ENCODE measurements around the gene RPS25.

The RPS25 gene

GRCh38 chr11:119049081-119049480 lies 30.9 kb upstream of the RPS25 start:
- in situ Hi-C loops (cut with MboI; ENCODE audit: low pct_unique_long_range_greater_than_20kb, low sequenced_read_pairs, unreplicated experiment): no loop called here
- no peak for TF ChIP-seq CTCF (IDR thresholded peaks at IDR 0.05; ENCODE audit: extremely low read depth, insufficient read depth, missing control alignments)
- no peak for DNase-seq (ENCODE audit: low spot score)

GRCh38 chr11:119048644-119049043 lies 30.5 kb upstream of the RPS25 start:
- TF ChIP-seq CTCF (IDR thresholded peaks at IDR 0.05; ENCODE audit: extremely low read depth, insufficient read depth, missing control alignments): no peak
- DNase-seq (ENCODE audit: low spot score): no peak
- in situ Hi-C loops (cut with MboI; ENCODE audit: low pct_unique_long_range_greater_than_20kb, low sequenced_read_pairs, unreplicated experiment): no loop called here

GRCh38 chr11:119047205-119047604 lies 29.1 kb upstream of the RPS25 start:
- DNase-seq (ENCODE audit: low spot score): no peak
- in situ Hi-C loops (cut with MboI; ENCODE audit: low pct_unique_long_range_greater_than_20kb, low sequenced_read_pairs, unreplicated experiment): no loop called here
- no peak for TF ChIP-seq CTCF (IDR thresholded peaks at IDR 0.05; ENCODE audit: extremely low read depth, insufficient read depth, missing control alignments)

GRCh38 chr11:119046489-119046888 lies 28.3 kb upstream of the RPS25 start:
- DNase-seq (ENCODE audit: low spot score): no peak
- in situ Hi-C loops (cut with MboI; ENCODE audit: low pct_unique_long_range_greater_than_20kb, low sequenced_read_pairs, unreplicated experiment): no loop called here
- no peak for TF ChIP-seq CTCF (IDR thresholded peaks at IDR 0.05; ENCODE audit: extremely low read depth, insufficient read depth, missing control alignments)

GRCh38 chr11:119044708-119045107 lies 26.6 kb upstream of the RPS25 start:
- in situ Hi-C loops (cut with MboI; ENCODE audit: low pct_unique_long_range_greater_than_20kb, low sequenced_read_pairs, unreplicated experiment): no loop called here
- TF ChIP-seq CTCF (IDR thresholded peaks at IDR 0.05; ENCODE audit: extremely low read depth, insufficient read depth, missing control alignments): no peak
- DNase-seq (ENCODE audit: low spot score): no peak

GRCh38 chr11:119042927-119043326 lies 24.8 kb upstream of the RPS25 start:
- TF ChIP-seq CTCF (IDR thresholded peaks at IDR 0.05; ENCODE audit: extremely low read depth, insufficient read depth, missing control alignments): no peak
- no peak for DNase-seq (ENCODE audit: low spot score)
- in situ Hi-C loops (cut with MboI; ENCODE audit: low pct_unique_long_range_greater_than_20kb, low sequenced_read_pairs, unreplicated experiment): no loop called here
